Spleen (tissue), 7 donors: ENCODE data around the gene RALY.

Source experiments
- POLR2A ChIP-seq, 3 donors: fragments of 450-650 bp; IDR thresholded peaks; one replicate each; pipeline ENCODE4 v1.5.1; 2017; ENCODE audit warnings: antibody characterized with exemption in 3 of 3, mild to moderate bottlenecking in 1 of 3
- TF ChIP-seq, protein P1 (sequence below), 11 experiments: fragments of 200-600 bp in 7 of 11; fragments of 450-650 bp in 4 of 11; sonication (generic) in 4 of 11; IDR thresholded peaks in 8 of 11; conservative IDR thresholded peaks in 3 of 11; 1 replicate in 7 of 11; 2 replicates in 4 of 11; pipeline versions ENCODE4 v1.4.0 to v1.8.0; 2016 to 2021; ENCODE audit warnings: antibody characterized with exemption in 11 of 11, inconsistent platforms in 4 of 11, mild to moderate bottlenecking in 1 of 11
- donor health status: DM: no; HTN: no; CAD: no; lungs with moderate emphysema.
- donor health status: DM: no; HTN: no; CAD: no.
- donor health status: DM: no; HTN: no; CAD: no.

DNA sequence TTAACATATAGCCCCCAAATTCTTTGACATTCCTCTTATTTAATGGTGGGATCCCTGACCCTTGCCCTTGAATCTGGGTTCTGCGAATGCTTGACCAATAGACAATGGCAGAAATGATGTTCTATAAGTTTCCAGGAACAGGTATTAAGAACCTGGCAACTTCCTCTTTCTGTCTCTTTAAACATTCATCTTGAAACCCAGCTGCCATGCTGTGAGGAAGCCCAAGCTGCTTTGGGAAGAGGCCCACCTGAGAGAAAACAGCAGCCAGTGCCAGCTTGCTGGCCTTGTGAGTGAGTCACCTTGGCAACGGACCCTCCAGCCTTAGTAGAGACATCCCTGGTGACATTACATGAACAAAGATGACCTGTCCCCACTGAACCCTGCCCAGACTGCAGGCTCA lies 45.2 kb upstream of the RALY start:
- TF ChIP-seq, protein P1, sequence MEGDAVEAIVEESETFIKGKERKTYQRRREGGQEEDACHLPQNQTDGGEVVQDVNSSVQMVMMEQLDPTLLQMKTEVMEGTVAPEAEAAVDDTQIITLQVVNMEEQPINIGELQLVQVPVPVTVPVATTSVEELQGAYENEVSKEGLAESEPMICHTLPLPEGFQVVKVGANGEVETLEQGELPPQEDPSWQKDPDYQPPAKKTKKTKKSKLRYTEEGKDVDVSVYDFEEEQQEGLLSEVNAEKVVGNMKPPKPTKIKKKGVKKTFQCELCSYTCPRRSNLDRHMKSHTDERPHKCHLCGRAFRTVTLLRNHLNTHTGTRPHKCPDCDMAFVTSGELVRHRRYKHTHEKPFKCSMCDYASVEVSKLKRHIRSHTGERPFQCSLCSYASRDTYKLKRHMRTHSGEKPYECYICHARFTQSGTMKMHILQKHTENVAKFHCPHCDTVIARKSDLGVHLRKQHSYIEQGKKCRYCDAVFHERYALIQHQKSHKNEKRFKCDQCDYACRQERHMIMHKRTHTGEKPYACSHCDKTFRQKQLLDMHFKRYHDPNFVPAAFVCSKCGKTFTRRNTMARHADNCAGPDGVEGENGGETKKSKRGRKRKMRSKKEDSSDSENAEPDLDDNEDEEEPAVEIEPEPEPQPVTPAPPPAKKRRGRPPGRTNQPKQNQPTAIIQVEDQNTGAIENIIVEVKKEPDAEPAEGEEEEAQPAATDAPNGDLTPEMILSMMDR (IDR thresholded peaks at IDR 0.05 in 8 of 11, conservative IDR thresholded peaks at IDR 0.05 in 3 of 11), result no peak
- no peak for TF ChIP-seq POLR2A (IDR thresholded peaks at IDR 0.05)
